DOHH2 (cell line): ENCODE results near the gene GLS.

ENCODE experiments used
- H3F3A ChIP-seq: fragments of 200-600 bp; sonication (generic), shearing (Covaris generic); 2 replicates; pipeline ENCODE4 v1.6.0; 2016; ENCODE audit warnings: antibody characterized with exemption, mild to moderate bottlenecking; ENCODE audit not compliant: control insufficient read depth, insufficient read depth
- H3K27ac ChIP-seq: fragments of 200-600 bp; sonication (generic); 2 replicates; pipeline ENCODE4 v1.5.1; 2014; ENCODE audit warnings: low read depth, mild to moderate bottlenecking, low read length, moderate library complexity
- H3K27me3 ChIP-seq: fragments of 200-600 bp; sonication (generic); 2 replicates; pipeline ENCODE4 v1.6.1; 2014; ENCODE audit warnings: mild to moderate bottlenecking, low read length, mixed read lengths; ENCODE audit not compliant: control insufficient read depth
- H3K36me3 ChIP-seq: fragments of 200-600 bp; sonication (generic); 2 replicates; pipeline ENCODE4 v1.6.1; 2014; ENCODE audit warnings: mild to moderate bottlenecking, low read length, moderate library complexity, mixed read lengths; ENCODE audit not compliant: control insufficient read depth
- H3K4me1 ChIP-seq: fragments of 200-600 bp; sonication (generic); 2 replicates; pipeline ENCODE4 v1.6.1; 2014; ENCODE audit warnings: mild to moderate bottlenecking, low read length, mixed read lengths; ENCODE audit not compliant: control insufficient read depth
- H3K4me2 ChIP-seq: fragments of 200-600 bp; sonication (generic); 2 replicates; pipeline ENCODE4 v1.6.0; 2014; ENCODE audit warnings: mild to moderate bottlenecking, low read length, moderate library complexity
- H3K4me3 ChIP-seq: fragments of 200-600 bp; sonication (generic); 2 replicates; pipeline ENCODE4 v1.5.1; 2014; ENCODE audit warnings: mild to moderate bottlenecking, low read length, mixed read lengths
- H3K79me2 ChIP-seq: fragments of 200-600 bp; sonication (generic); 2 replicates; pipeline ENCODE4 v1.6.1; 2014; ENCODE audit warnings: mild to moderate bottlenecking, low read length, mixed read lengths; ENCODE audit not compliant: control insufficient read depth
- H3K9me2 ChIP-seq: fragments of 200-600 bp; sonication (generic); replicated peaks from 2 replicates; pipeline ENCODE4 v1.6.1; 2014; ENCODE audit warnings: mild to moderate bottlenecking, low read length, mixed read lengths; ENCODE audit not compliant: control insufficient read depth
- H3K9me3 ChIP-seq: fragments of 200-600 bp; sonication (generic); 2 replicates; pipeline ENCODE4 v1.6.1; 2014; ENCODE audit warnings: antibody characterized with exemption, low read length, mixed read lengths; ENCODE audit not compliant: control insufficient read depth, insufficient read depth
- H4K20me1 ChIP-seq: fragments of 200-600 bp; sonication (generic); 2 replicates; pipeline ENCODE4 v1.6.0; 2014; ENCODE audit warnings: low read depth, mild to moderate bottlenecking, antibody characterized with exemption, low read length, moderate library complexity; ENCODE audit not compliant: control insufficient read depth, insufficient read depth
- EZH2phosphoT487 ChIP-seq: fragments of 200-600 bp; sonication (generic); IDR thresholded peaks from 2 replicates; pipeline ENCODE4 v1.6.1; 2017; ENCODE audit warnings: borderline replicate concordance, mild to moderate bottlenecking, antibody characterized with exemption, low read length, moderate library complexity, mixed read lengths
- TF ChIP-seq, protein P1 (sequence below): fragments of 200-600 bp; sonication (generic); IDR thresholded peaks from one replicate; pipeline ENCODE4 v1.5.1; 2014; ENCODE audit warnings: antibody characterized with exemption, mild to moderate bottlenecking, low read depth, low read length; ENCODE audit not compliant: poor library complexity, severe bottlenecking

The GLS gene

DNA sequence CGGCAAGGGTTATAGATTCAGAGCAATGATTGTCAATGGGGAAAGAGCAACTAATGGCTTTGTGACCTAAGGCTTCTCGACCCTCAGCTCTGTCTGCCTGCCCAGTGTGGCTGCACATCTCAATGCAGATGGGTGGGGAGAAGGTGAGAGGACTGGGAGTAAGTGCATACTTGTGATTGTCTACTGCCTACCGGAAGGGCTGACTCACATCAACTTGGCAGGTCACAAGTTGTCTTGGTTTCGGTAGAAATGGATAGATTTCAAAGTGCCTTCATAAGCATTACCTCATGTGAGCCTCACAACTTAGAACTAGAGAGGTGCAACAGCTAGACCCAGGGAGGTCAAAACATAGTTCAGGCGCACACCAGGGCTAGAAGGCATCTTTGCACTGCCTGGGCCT is 104.0 kb downstream of the GLS start:
- H3K27me3 ChIP-seq, result no peaks in the 10 kb centered on the region
- H3K9me2 ChIP-seq, result no peaks in the 10 kb centered on the region
- H3F3A ChIP-seq, result no peaks in the 10 kb centered on the region
- no peaks in the 10 kb centered on the region for H3K36me3 ChIP-seq
- H3K9me3 ChIP-seq, result no peaks in the 10 kb centered on the region
- no peaks in the 10 kb centered on the region for H4K20me1 ChIP-seq
- H3K4me3 ChIP-seq, result no peak overlapping the region
- no peak for TF ChIP-seq EZH2phosphoT487
- TF ChIP-seq, protein P1, sequence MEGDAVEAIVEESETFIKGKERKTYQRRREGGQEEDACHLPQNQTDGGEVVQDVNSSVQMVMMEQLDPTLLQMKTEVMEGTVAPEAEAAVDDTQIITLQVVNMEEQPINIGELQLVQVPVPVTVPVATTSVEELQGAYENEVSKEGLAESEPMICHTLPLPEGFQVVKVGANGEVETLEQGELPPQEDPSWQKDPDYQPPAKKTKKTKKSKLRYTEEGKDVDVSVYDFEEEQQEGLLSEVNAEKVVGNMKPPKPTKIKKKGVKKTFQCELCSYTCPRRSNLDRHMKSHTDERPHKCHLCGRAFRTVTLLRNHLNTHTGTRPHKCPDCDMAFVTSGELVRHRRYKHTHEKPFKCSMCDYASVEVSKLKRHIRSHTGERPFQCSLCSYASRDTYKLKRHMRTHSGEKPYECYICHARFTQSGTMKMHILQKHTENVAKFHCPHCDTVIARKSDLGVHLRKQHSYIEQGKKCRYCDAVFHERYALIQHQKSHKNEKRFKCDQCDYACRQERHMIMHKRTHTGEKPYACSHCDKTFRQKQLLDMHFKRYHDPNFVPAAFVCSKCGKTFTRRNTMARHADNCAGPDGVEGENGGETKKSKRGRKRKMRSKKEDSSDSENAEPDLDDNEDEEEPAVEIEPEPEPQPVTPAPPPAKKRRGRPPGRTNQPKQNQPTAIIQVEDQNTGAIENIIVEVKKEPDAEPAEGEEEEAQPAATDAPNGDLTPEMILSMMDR, result no peak
- no peaks in the 10 kb centered on the region for H3K79me2 ChIP-seq
- H3K27ac ChIP-seq, result no peak overlapping the region
- no peak overlapping the region for H3K4me2 ChIP-seq
- no peaks in the 10 kb centered on the region for H3K4me1 ChIP-seq

DNA sequence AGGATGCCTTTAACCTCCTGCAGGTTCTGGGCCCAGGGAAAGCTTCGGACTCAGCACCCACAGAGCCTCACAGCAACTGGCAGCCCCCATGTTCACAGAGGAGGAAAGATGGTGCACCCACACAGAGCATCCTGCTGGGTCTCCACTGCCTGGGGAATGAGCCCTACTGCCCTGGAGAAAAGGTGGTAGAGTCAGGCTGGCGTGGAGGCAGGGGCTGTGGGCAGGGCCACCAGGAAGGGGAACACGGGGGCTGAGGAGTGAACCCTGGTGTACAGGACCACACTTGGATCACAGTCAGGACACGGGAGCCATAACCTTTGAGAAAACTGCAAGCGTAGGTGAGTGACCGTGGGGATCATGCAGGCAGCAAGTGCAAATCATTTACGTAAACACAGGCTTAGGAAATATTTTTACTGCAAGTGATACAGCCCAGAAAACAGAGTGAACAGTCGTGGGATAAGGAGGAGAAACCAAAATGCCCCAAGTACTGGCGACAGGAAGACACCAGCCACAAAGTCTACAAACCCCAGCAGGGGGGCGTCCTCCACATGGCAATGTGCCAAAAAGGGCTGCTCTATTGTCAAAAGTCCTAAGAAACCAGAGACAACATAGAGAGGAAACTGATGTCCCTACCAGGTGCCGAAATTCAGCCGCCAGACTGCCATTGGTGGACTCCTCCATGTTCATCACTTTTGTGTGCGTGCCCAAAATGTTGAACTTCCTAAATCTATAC is 105.8 kb downstream of the GLS start:
- TF ChIP-seq, protein P1, result no peak
- no peak for TF ChIP-seq EZH2phosphoT487
- Histone ChIP-seq H3K36me3 (no peaks in the 10 kb centered on the region), H3K9me3 (no peaks in the 10 kb centered on the region), H3K79me2 (no peaks in the 10 kb centered on the region), H3K4me1 (no peaks in the 10 kb centered on the region), H3F3A (no peaks in the 10 kb centered on the region), H3K27ac (no peak overlapping the region), H3K4me2 (no peak overlapping the region), H3K4me3 (no peak overlapping the region), H3K9me2 (no peaks in the 10 kb centered on the region), H4K20me1 (no peaks in the 10 kb centered on the region), H3K27me3 (no peaks in the 10 kb centered on the region)

DNA sequence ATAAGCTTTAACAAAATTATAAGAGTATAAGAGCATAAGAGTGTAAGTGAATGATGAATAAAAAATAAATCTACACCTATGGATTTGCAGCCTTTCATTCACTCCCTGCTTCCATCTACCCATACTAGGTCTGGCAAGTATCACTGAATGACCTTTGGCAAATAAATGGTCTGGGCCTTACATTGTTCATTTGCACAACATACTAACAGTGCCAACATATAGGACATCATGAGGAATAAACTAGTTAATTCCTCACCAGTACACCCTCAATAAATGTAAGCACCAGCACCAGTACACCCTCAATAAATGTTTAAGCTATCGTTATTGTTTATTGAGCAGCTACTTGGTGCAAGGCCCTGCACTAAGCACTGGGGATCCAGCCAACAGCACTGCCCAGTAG is 106.5 kb downstream of the GLS start:
- H4K20me1 ChIP-seq, result no peaks in the 10 kb centered on the region
- no peaks in the 10 kb centered on the region for H3K9me2 ChIP-seq
- H3K79me2 ChIP-seq, result no peaks in the 10 kb centered on the region
- no peak for TF ChIP-seq EZH2phosphoT487
- TF ChIP-seq, protein P1, result no peak
- H3K27ac ChIP-seq, result no peak overlapping the region
- H3K36me3 ChIP-seq, result no peaks in the 10 kb centered on the region
- no peak overlapping the region for H3K4me3 ChIP-seq
- no peaks in the 10 kb centered on the region for H3F3A ChIP-seq
- H3K4me2 ChIP-seq, result no peak overlapping the region
- H3K4me1 ChIP-seq, result no peaks in the 10 kb centered on the region
- no peaks in the 10 kb centered on the region for H3K9me3 ChIP-seq
- no peaks in the 10 kb centered on the region for H3K27me3 ChIP-seq
